Esophagus squamous epithelium (tissue), 4 donors: ENCODE results near the gene LIF.

Source experiments
- POLR2A ChIP-seq, 4 donors: fragments of 450-650 bp; IDR thresholded peaks; one replicate each; pipeline ENCODE4 v1.6.1; 2017; ENCODE audit warnings: antibody characterized with exemption in 4 of 4, mild to moderate bottlenecking in 4 of 4, moderate library complexity in 3 of 4
- TF ChIP-seq, protein P1 (sequence below), 6 experiments: fragments of 450-650 bp in 4 of 6; fragments of 200-600 bp in 2 of 6; sonication (generic) in 2 of 6; IDR thresholded peaks; one replicate each; pipeline ENCODE4 v1.5.1; 2016 to 2019; ENCODE audit warnings: antibody characterized with exemption in 6 of 6, mild to moderate bottlenecking in 4 of 6, moderate library complexity in 4 of 6

DNA sequence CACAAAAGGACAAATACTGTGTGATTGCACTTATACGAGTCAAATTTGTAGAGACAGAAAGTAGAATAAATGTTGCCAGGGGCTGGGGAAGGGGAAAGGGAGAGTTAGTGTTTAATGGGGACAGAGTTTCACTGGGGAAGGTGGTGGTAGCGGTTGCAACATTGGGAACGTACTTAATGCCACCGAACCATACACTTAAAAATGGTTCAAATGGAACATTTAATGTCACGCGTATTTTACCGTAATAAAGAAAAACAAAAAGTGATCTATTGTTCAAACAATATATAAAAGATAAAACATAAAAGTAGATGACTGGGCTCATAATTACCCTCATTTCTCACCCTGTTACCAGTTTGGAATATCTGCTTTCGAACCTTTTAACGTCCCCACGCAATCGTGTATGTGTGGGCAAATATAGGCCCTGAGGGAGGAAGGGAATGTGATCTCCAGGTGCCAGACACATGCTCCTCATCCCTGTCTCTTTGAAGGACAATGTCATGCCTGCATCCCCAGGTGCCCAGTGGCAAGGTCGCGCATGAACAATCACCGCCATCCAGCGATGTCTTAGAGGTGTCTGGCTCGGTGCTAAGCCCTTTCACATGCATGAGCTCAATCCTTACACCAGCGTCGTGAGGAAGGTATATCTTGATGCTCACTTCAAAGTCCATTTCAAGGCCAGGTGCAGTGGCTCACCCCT is 35.3 kb downstream of the LIF start:
- TF ChIP-seq, protein P1, sequence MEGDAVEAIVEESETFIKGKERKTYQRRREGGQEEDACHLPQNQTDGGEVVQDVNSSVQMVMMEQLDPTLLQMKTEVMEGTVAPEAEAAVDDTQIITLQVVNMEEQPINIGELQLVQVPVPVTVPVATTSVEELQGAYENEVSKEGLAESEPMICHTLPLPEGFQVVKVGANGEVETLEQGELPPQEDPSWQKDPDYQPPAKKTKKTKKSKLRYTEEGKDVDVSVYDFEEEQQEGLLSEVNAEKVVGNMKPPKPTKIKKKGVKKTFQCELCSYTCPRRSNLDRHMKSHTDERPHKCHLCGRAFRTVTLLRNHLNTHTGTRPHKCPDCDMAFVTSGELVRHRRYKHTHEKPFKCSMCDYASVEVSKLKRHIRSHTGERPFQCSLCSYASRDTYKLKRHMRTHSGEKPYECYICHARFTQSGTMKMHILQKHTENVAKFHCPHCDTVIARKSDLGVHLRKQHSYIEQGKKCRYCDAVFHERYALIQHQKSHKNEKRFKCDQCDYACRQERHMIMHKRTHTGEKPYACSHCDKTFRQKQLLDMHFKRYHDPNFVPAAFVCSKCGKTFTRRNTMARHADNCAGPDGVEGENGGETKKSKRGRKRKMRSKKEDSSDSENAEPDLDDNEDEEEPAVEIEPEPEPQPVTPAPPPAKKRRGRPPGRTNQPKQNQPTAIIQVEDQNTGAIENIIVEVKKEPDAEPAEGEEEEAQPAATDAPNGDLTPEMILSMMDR (IDR thresholded peaks at IDR 0.05), result no peak
- TF ChIP-seq POLR2A (IDR thresholded peaks at IDR 0.05), result no peak
